NCI-H146 treated with DMSO at 0.1 percent for 48 hours (cell line): ENCODE measurements around the gene DLG1.
"Not testable (repeated sequence)": the region's sequence is repeated elsewhere in the genome, so short reads cannot be mapped to it uniquely, and the experiment has no call there.

Experiments
- DNase-seq: peaks from one replicate; lab custom pipeline; 2025; ENCODE audit not compliant: unreplicated experiment; lab: John Stamatoyannopoulos, UW

Gene DLG1

DNA sequence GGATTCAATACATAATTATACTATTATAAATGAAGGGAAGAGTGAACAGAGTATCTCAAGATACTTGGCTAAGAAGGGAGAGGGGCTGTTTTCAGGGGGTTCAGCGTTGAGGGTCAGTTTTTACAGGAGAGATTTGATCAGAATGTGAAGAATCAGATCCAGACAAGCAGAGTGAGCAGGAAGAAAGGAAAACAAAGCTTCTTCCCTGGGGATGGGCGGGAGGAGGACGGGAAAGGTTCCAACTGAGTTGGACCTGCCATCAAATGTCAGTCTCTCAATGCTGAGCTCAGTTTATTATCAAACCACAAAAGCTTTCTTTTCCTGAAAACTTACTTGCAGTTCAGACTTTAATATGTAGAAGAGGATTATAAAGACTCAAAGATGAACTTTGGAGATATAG, 262.8 kb downstream of the DLG1 start:
- DNase-seq = no peak

DNA sequence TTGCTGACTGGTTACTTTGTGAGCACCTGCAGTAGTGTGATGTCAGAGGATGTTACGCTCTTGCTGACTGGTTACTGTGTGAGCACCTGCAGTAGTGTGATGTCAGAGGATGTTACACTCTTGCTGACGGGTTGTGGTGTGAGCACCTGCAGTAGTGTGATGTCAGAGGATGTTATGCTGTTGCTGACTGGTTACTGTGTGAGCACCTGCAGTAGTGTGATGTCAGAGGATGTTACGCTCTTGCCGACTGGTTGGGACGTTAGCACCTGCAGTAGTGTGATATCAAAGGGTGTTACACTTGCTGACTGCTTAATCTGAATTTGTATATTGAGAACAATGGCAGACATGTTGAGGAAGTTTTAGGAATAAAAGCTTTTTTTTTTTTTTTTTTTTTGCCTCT, 263.6 kb downstream of the DLG1 start:
- DNase-seq = not testable (repeated sequence)

DNA sequence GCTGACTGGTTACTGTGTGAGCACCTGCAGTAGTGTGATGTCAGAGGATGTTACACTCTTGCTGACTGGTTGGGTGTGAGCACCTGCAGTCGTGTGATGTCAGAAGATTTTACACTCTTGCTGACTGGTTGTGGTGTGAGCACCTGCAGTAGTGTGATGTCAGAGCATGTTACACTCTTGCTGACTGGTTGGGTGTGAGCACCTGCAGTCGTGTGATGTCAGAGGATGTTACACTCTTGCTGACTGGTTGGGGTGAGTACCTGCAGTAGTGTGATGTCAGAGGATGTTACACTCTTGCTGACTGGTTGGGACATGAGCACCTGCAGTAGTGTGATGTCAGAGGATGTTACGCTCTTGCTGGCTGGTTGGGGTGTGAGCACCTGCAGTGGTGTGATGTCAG, 264.6 kb downstream of the DLG1 start:
- not testable (repeated sequence) for DNase-seq

DNA sequence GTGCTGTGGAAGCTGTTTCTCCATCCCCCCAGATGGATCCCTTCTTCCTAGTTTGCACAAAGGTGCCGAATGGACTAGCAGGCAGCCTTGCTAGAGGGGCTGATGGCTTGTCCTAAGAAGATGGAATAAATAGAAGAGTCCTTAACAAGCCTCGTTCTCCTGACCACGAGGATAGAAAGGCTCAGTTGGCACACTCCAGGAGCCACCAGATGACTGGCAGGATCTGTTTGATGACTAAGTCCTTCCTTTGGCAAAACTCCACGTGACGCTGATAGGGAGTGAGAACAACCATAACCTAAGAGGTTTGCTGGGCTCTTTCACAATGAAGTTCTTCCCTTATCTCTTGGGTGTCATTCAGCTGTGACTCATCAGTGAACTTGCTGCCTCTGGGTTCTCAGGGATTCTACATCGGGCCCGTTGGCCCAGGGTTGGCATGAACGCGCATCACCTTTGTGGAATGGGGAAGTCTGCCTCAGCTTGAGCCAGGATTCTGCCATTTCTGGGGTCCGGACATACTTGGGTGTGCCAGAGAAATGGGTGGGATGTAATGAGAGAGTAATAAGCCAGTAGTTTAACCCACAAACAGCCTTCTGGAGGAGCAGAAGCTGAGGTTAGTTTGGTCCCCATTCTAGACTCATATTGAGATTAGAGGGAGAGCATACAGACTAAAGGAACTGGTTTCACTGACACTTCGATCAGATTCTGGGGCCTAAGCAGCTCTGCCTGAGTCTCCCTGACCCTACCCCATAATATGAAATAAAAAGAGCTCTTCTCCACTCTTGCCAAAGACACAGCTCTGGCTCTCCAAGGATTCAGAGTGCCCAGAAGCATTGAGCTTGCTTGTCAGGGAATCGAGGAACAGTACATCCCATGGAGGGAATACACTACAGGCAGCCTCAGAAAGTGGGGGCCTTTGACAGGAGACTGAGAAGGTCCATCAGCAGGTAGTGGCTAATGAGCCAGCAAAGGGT, 266.8 kb downstream of the DLG1 start:
- DNase-seq = no peak

DNA sequence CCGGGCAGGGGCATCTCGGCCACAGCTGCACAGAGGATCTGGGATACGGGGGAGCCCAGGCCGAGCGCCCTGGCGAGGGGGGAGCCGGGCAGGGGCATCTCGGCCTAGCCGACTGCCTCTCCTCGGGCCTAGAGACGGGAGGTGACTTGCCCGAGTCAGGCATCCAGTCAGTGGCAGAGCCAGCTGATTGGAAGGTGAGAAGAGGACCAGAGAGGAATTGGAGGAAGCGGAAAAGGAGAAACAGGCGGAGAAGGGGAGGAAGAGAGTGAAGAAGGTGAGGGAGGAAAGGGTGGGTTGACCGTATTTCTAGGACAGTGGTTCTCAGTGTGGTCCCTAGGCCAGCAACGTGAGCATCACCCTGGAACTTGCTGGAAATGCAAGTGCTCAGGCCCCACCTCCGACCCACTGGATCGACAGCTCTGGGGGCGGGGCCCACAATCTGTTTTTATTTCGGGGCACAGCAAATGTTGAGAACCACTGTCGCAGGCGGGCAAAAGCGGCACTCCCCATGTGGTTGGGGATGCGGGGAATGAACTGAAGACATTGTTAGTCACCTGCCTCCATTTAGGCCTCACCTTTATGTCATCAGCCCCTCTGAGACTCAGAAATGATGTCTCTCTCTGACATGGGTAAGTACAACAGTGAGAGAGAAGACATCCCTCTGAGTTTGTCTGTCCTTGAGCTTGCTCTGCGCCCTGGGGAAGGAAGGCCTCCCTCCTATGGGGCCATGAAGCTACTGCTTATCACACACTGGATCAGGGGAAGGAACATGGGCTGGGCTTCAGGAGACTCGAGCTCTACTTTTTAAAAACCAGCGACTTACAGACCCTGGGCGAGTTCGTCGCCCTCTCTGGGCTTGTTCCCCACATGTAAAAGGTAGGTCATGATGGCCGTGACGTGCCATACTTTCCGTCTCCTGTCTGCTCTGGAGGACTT, 267.8 kb downstream of the DLG1 start:
- DNase-seq = no peak

DNA sequence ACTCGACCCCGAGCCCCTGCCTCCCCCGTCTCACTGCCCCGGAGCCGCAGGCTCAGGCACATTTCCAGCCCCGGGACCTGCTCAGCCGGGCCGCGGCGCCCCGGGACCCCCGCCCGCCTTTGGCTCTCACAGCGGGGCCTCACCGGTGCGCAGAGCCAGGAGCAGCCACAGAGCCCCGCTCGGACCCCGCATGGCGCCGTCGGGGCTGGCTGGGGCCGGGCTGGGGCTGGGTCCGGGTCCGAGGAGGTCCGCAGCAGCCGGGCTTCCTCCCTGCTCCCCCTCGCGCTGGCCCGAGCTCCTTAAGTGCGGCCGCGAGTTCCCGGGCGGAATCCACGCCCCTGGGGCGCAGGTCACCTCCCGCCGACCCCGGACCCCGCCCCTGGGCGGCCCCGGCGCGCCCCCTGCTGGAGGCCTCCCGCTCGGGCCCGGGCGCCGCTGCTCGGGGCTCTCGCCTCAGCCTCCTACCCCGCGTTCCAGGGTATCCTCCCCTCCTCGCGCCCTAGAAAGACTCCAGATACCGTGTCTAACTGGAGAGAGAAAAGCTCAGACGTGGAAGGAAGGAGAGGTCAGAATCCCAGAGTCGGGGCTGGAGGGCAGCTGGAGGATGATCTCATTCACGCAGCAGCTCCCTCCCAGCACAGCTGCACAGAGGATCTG, 268.8 kb downstream of the DLG1 start, which contains the start of gene MELTF:
Gene MELTF (minus strand): TSS at position 307 of the 657 bp plus-strand sequence. CDS start 115 bp downstream, at position 192.
- peak; percentile 37 for DNase-seq

DNA sequence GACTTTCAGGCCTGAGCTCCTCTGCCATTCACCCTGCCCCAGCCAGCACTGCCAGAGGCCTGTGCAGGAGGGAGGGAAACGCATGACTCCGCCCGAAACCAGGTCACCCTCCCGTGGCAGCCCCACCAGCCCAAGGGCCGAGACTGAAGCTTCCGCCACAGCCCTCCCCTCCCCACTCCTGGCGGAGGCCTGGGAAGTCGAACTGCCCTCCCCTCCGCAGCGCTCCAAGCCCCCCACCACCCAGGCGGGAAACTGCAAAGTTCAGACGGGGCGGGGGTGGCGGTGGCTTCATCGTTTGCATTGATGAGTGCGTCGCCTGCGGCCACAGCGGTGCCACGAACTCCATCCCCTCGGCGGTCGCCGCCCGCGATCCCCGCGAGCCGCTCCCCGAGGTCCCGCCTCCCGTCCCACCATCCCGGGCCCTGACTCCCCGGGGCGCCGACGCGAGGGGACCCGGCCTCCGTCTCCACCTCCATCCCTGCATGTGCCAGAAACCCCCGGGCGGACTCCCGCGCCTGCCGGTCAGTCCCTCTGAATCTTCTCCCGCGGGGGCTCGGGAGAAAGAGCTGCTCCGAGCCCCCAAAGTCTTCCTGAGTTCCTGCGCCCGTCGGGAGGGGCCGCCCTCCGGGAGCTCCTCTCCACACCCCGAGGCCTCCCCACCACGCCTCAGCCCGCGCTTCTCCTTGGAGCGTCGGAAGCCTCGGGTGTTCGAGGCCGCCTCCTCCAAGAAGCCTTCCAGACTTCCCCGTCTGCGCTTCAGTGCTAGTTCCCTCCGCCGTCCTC, 269.5 kb downstream of the DLG1 start:
- DNase-seq = no peak

DNA sequence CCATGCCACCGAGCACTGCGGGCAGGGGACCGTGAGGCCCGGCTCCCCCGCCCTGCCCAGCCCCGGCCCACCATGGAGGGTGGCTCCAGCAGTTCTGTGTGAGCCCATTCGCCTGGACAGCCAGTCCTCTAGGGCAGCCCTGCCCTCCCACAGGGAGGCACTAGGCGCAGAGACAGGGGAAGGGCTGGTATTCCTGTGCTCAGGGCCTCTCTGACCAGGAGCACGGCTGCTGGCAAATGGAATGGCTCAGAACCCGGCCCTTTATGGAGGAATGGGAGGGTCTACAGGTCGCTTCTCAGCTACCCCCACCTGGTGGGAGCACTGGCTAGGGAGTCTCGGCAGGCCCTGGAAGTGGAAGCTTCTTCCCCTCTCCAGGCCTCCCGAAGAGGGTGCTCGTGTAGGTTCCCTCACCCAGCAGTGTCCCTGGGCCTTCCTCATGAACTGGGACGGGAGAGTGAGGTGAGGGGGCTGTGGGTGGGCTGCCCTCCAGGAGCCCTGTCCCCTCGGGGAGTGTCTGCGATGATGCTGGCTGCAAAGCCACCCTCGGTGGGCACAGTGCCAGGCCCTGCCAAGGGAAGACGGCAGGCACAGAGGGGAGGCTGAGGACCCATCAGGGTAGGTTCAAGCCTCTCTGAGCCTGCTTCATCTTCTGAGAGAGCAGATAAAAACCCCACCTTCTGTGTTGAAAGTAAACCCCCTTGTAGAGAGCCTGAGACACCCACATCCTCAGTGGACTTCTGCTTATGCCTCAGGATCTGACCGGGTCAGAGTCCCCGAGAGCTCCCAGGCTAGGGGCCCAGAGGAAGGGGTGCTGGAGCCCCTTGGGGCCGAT, 270.3 kb downstream of the DLG1 start:
- no peak for DNase-seq

DNA sequence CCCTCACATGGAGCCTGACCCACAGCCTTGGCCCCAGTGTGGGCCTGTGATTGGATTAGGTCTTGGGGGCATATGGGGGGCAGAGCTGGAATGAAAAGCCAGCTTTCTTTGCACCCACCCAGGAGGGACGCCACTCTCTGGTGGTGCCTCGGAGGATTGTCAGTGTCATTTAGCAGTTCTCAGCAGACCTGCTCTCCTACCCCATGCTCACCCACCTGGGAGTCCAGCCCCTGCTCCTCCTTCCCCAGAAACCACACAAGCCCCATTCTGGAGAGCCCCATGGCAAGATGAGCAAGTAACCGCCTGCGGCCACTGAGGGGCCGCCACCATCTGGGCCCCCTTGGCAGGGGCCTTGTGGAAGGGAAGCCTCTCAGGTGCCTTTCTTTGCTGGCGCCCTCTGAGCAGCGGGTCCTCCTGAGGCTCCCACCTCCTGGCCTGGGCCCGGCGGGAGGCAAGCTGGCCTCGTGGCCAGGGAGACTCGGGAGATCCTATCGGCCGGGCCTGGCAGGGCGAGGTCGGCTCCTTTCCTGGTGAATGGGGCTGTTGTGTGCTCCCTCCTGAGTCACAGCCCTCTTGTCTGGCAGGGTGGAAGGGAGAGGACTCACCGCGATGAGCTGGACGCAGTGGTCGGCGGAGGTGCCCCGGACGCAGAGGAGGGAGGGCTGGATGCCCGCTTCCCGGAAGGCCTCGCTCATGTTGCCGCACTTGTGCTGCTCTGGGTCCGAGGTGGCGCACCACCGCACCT, 271.1 kb downstream of the DLG1 start:
- no peak for DNase-seq

DNA sequence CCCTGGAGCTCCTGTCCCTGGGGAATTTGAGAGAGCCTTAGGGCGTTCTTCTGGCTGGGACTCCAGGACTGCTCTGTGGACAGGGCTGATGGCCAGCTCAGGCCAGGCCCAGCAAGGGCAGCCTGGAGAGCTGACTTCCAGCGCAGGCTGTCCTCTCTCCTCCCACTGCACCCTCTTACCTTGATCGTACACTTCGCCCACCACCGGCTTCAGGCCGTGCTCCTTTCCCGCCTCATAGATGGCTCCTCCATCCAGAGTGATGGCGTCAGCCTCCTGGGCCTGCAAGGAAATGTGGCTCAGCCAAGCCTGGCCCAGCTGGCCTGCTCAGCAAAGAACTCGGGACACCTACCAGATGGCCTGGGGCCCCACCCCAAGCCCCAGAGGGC, 271.9 kb downstream of the DLG1 start:
- DNase-seq = no peak

DNA sequence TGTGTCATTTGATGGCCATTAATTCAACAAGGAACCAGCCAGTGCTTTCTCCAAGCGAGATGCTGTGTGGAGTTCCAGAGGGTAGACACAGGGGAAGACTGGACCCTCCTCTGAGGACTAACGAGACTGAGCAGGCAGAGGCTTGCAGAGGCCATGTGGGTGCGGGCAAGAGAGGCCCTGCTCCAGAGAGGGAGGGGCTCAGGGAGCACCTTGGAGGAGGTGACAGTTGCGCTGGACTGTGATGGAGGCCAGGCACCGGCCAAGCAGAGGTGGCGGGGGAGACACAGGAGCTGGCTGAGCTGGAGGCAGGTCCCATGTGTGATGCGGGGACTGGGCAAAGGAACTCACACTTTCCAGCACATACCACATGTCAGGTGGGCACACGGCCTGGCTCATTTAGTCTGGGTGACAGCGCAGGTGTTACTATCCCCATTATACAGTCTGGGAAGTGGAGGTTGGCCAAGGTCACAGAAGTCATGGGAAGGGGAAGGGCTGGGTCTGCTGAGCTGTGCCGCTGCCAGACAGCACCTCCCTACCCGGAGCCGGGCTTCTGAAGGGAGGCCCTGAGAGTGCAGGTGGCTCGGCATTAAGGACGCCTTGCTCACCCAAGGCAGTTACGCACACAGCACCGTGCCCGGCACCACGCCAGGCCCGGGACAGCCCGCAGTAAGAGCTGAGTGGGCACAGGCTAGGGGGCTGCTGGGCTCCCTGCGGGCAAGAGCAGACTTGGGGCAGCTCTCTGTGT, 272.5 kb downstream of the DLG1 start:
- no peak for DNase-seq

DNA sequence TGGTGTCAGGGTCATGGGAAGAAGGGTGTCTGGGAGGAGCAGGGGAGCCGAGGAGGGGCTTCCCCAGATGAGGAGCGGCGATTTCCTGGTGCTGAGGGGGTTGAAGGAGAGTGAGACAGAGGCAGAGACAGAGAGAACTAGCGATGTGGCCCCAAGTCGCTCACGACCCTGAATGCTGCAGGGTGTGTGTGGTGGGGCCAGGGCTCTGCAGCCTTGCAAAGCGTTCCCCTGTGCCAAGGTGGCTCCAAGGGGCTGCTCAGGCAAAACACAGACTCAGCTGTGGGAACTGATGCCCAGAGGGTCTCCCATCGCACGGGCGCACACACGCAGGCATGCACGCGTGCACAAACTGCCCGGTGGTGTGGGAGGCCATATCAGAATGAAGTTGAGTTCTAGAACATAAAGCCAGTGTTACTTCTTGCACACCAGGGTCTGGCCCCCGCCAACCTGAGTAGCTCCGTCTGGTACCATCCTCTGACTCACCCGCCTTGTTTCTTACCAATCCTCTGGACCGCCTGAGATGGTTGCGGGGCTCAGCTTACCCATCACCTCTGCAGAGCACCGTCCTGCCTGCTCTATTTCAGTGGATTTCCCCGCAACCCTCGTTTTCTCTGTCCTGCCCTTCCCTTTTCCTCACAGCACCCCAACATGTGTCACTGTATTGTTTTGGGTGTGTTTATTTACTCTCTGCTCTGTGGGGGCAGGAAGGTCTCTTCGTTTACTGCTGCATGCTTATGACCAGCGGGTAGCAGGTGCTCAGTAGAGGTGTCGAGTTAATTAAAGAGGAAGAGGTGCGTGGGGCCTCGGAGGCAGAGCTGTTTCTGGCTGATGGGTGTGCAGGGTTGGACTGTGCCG, 273.3 kb downstream of the DLG1 start:
- no peak for DNase-seq

DNA sequence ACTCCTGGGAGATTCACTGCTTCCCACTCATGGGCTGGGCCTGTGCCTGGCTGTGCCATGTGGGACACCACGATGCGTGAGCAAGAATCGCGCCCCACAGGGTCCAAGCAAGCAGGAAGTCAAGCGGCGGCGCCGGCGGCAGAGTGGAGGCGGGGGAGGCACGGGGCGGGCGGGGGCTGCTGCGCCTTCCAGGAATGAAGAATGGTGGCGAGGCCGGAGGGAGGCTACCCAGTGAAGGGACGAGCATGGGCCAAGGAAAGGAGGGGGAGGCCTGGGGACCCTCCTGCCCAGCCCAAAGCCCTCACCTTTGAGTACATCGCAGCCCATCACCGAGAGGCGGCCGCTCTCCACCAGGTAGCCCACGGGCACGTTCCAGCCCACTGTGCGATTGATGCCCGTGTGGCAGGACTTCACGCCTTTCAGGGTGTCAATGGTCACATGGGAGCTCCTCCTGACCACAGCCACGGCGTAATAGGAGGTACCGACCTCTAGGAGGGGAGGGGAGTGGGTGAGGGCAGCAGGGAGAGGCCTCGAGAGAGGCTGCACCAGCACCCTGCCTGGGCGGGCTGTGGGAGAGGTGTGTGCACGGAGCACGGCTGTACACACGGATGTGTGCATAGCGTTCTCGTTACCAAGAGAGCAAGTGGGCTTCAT, 274.3 kb downstream of the DLG1 start:
- no peak for DNase-seq

DNA sequence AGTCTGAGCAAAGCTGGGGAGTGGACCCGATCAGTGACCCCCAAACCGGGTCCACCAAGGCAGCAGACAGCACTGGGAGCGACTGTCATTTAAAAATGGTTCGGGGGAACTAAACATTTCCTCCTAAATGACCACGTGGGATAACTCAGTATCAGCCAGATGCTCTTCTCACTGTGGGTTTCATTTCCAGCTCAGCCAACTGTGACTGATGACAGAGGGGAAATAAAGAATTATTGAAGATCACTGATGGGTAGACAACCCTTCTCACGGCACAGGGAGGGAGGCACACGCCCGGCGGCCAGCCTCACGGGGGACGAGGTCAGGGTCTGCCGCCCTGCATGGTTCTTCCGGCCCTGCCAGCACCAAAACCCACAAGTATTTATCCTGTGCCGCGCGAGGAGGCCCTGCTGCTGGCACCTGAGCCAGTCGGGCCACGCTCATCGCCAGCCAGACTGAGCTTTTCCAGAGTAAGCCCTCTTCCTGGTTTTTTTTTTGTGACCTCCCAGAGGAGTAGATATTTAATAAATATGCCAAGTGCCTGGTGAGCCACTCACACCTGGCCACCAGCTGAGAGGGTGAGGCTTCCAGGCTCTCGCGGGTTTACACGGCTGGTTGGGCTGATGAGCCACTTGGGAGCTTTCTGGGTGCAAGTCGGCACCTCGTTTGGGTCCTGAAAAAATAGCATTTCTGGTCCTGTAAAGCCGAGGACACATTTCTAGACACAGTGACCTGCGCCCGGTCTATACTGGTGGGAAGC, 275.0 kb downstream of the DLG1 start:
- DNase-seq = no peak

DNA sequence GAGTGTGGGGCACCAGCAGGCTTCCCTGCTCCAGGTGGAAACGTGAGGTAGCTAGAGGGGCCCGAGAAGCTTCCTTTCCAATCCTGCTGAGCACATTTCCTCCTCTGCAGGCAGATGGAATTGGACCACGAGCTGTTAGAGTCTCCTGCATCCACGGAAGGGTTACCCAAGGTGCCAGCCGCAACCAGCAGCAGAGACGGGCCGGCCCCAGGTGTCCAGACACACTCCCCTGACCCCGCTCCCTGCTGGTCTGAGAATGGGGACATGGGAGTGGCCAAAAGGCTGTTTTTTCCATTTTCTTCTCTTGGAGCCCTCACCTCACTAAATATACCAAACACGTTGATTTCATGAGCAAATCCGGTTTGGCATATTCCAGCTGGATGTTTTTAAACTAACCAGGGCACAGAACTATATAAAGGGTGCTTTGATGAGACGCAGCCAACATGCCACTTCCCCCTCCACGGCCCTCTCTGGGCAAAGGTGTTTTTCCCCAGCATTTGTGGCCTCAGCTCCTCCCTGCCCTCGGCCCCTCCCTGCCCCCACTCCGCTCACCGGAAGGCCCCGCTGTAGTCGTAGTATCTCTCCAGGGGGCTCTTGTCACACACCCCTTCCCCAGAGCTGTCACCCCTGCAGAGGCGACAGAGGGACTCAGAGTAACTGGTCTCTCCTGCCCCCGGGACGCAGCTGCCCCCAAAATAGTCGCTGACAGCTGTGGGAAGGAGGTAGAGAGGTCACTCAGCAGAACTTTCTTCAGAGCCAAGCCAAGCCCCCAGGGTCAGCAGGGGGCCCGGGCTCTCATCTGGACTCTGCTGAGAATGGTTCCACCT, 275.8 kb downstream of the DLG1 start:
- DNase-seq = no peak
